M059J (cell line): Measurements from ENCODE around the gene CCDC92B. TPM values are rescaled to one million over a fixed set of nuclear protein-coding genes. Genes with fewer than 3 reads are reported as not detected.
"Not testable (repeated sequence)": the region's sequence is repeated elsewhere in the genome, so short reads cannot be mapped to it uniquely, and the experiment has no call there.

Experiments used
- DNase-seq: peaks from one replicate; pipeline ENCODE4 v3.0.0-alpha.2; 2012; ENCODE audit warnings: low read depth
- total RNA-seq: library from RNA; depleted of rRNA; stranded (reverse); fragments of >200 nt; shearing (Covaris generic); gene quantifications from 2 replicates; pipeline ENCODE4 v1.2.3, GENCODE V29; 2014; rRNA removed

CCDC92B gene
- total RNA-seq, 1 experiment from 2014 or later, result not detected

DNA sequence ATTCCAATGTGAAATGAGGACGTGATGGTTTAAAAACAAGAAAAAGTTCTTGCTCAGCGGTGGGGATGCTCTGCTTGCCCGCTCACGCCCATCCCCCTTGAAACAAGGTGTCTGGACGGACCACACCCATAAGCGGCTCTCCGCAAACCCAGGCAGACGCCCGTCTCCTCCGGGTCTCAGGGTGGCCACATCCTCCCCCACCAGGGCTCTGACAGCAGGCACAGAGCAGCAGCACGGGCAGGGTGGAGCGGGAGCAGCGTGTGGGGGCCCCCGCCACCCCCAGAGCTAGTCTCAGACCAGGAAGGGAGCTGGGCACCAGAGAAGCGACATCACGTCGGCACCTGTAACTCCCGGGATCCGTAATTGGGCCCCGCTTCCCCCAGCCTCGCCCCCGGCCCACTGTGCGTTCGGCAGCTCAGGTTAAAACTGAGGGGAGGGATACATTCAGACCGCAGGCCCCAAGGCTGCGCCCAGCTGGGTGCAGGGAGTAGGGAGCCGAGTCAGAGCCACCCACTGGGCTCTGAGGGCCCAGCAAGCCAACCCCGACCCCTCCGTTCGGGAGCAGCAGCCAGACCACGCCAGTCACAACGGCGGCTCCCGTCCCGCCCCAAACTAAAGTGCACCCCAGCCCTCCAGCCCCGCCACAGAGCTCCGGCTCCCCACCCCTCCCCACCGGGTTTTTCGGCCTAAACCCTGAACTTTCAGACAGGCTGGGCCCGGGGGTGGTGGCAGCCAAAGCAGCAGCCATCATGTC is 59.9 kb downstream of the CCDC92B start:
- DNase-seq, result no peak

DNA sequence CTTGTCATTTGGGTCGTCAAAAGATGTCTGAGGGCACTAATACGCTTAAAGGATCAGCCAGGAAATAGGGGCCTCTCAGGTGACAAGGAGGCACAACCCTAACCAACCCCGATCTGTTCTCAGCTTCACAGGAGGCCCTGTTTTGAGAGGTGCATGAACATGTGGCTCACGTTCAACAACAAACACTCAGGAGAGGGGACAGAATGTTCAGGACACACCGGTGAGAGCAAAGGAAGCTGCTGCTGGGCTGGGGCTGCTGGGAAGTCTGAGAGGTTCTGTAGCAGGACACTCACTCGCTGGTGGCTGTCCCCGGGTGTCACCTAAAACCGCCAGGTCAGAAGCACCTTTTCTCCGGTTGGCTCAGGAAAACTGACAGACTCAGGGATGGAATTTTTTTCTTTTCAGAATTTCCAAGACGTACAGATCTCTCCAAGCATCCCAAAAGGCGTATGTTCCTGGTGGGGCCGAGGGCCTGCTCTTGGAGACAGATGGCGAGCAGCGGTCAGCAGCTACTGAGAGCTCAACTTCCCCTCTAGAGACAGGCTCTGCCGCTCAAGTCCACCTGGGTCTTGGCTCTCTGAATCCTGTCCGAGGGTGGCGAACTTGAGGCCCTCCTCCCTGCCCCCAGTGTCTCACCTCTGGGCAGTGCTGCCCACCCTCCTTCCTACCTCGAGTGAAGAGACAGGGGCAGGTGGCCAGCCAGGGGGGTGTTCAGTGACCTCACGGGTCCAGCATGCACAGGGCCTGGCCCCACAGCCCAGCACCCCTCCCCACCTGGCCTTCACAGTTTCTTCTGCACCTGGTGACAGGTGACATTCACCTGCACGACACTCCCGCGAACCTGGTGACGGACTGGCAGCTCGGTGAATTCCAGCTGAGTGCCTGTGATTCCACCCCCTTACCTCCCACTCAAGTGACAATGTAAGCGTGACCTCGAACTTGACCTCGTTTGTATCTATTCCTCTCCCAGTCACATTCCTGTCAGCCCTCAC is 60.8 kb downstream of the CCDC92B start:
- no peak for DNase-seq

DNA sequence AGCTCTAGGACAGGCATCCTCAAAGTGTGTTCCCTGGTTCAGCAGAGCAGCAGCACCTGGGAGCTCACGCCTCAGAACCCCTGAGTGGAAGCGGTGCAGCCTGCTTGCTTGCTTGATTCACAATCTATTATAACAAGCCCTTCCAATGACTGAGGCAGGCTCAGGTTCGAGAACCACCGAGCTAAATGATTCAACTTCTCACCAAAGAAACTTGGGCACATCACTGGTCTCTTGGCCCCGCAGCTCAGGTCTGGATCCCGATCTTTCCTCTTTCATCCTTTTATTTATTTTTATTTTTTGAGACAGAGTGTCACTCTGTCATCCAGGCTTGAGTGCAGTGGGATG is 62.4 kb downstream of the CCDC92B start:
- DNase-seq, result no peak

- DNase-seq, result no peak
These were observed 63.8 kb downstream of the CCDC92B start for GRCh38 chr17:2685696-2686095.

DNA sequence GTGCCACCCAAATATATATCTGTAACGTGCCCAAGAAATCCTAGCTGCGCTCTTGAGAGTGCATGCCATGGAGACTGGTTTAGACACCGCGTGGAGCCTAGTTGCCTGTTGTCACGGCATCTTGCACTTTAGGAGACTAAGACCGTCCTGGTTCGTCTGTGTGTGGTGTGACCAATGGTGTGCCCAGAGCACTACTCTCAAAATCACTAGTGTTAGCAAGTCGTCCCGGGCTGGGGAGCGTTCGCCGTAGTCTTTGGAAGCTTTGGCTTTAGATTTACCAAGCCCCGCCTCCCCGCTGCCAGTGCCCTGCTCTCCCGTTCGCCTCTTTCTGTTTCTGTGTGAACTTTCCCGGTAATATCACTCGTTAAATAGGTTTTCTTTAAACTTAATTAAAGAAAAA is 64.9 kb downstream of the CCDC92B start:
- no peak for DNase-seq

- no peak for DNase-seq
These were observed 65.5 kb downstream of the CCDC92B start for GRCh38 chr17:2683912-2684311.

- DNase-seq, result no peak
These were observed 67.1 kb downstream of the CCDC92B start for GRCh38 chr17:2682176-2682938.

DNA sequence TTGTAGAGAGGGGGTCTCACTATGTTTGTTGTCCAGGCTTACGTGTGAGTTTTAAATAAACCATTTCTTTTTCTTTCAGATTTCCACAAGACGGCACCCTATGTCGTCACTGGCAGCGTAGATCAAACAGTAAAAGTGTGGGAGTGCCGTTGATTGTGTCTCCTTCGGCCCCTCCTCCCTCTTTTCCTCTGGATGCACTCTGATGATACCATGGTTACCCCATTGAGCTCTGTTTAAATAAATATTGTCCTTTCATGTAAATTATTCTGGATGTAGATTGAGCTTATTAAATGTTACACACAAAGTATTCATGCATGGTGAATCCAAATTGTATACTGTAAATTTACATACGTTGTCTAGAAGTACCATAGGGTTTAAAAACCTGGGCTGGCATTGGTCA is 67.8 kb downstream of the CCDC92B start:
- no peak for DNase-seq

GRCh38 chr17:2680961-2681360 is 68.5 kb downstream of the CCDC92B start:
- no peak for DNase-seq

DNA sequence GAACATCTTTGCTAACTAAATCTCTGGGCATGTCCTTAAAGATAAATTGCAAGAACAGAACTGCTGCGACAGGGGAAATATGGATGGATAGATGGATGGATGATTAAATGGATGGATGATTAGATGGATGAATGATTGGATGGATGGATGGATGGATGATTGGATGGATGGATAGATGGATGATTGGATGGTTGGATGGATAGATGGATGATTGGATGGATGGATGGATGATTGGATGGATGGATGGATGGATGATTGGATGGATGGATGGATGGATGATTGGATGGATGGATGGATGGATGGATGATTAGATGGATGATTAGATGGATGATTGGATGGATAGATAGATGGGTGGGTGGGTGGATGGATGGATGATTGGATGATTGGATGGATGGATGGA is 70.2 kb downstream of the CCDC92B start:
- DNase-seq, result not testable (repeated sequence)

Other genes starting within 250 kb of the CCDC92B start
- 29.2 and 56.9 TPM in 2 replicates for gene METTL16, start 237.8 kb downstream of the CCDC92B start, total RNA-seq
- gene PAFAH1B1, start 156.0 kb downstream of the CCDC92B start, total RNA-seq, result 70.9 and 109 TPM in 2 replicates
- 12.9 and 21.6 TPM in 2 replicates for gene CLUH, start 37.9 kb downstream of the CCDC92B start, total RNA-seq
- 3.8 TPM in 2 replicates for gene RAP1GAP2, start 46.8 kb upstream of the CCDC92B start, total RNA-seq